GM18519 (cell line): ENCODE results near the gene ICA1L.

Source experiments
- ATAC-seq: cut with Tn5 transposase; IDR thresholded peaks from one replicate; pipeline ENCODE4 v1.9.1; 2021; ENCODE audit warnings: mild to moderate bottlenecking, moderate library complexity; ENCODE audit not compliant: unreplicated experiment, low FRiP score

The ICA1L gene

GRCh38 chr2:202750763-202751427, 120.7 kb downstream of the ICA1L start:
- no peak for ATAC-seq

- no peak for ATAC-seq
Observed at GRCh38 chr2:202749477-202749876, 122.1 kb downstream of the ICA1L start.

GRCh38 chr2:202743613-202744012, 128.0 kb downstream of the ICA1L start:
- no peak for ATAC-seq

- ATAC-seq: no peak
Observed at GRCh38 chr2:202736826-202737225, 134.7 kb downstream of the ICA1L start.

GRCh38 chr2:202726070-202726469, 145.5 kb downstream of the ICA1L start:
- no peak for ATAC-seq

- no peak for ATAC-seq
Observed at GRCh38 chr2:202723746-202724145, 147.8 kb downstream of the ICA1L start.
